Muscle of back (tissue), 11 donors: ENCODE results near the gene CABCOCO1. TPM values are rescaled to one million over a fixed set of nuclear protein-coding genes. Genes with fewer than 3 reads are reported as not detected.
"Not testable (repeated sequence)": the region's sequence is repeated elsewhere in the genome, so short reads cannot be mapped to it uniquely, and the experiment has no call there.

Experiments
- DNase-seq, 3 donors: peaks; one replicate each; pipeline versions ENCODE4 v3.0.0 to v3.0.0-alpha.2; 2013
- polyA plus RNA-seq, 10 donors: library from polyadenylated mRNA; unstranded; fragments of 120-200 nt; gene quantifications; one replicate each; pipeline ENCODE4 v1.2.1, GENCODE V29; 2013; ENCODE audit not compliant: insufficient read length in 10 of 10

Gene CABCOCO1
- polyA plus RNA-seq, 10 donors: 0.20 to 1.5 (median 0.50) TPM; not detected in 2

DNA sequence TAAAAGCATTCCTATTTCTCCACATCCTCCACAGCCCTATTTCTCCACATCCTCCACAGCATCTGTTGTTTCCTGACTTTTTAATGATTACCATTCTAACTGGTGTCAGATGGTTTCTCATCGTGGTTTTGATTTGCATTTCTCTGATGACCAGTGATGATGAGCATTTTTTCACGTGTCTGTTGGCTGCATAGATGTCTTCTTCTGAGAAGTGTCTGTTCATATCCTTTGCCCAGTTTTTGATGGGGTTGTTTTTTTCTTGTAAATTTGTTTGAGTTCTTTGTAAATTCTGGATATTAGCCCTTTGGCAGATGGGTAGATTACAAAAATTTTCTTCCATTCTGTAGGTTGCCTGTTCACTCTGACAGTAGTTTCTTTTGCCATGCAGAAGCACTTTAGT, 49.4 kb downstream of the CABCOCO1 start:
- DNase-seq: not testable (repeated sequence)

DNA sequence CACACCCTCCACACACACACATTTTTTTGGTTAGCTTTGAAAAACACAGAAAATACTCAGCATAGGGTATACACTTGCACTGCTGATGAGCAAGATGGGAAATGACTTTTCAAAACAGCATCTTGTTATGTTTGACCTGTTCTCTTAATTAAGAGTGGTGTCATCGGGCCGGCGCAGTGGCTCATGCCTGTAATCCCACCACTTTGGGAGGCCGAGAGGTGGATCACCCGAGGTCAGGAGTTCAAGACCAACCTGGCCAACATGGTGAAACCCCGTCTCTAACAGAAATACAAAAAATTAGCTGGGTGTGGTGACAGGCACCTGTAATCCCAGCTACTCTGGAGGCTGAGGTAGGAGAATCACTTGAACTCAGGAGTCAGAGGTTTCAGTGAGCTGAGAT, 56.7 kb downstream of the CABCOCO1 start:
- DNase-seq: not testable (repeated sequence)

DNA sequence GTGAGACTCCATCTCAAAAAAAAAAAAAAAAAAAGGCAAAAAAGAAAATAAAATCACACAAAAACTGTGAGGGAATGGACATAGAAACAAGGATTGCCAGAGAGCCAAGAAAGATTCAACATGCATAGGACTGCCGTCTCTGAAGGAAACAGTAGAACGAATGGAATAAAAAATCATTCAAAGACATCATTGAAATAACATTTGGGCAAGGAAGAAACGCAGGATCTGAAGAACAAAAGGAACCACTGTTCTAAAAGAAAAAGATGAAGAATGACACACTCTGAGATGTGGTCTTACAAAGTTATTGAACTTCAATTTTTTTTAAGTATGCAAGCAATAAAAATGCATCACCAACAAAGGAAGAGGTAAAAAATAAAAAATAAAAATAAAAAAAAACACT, 57.2 kb downstream of the CABCOCO1 start:
- DNase-seq: no peak

DNA sequence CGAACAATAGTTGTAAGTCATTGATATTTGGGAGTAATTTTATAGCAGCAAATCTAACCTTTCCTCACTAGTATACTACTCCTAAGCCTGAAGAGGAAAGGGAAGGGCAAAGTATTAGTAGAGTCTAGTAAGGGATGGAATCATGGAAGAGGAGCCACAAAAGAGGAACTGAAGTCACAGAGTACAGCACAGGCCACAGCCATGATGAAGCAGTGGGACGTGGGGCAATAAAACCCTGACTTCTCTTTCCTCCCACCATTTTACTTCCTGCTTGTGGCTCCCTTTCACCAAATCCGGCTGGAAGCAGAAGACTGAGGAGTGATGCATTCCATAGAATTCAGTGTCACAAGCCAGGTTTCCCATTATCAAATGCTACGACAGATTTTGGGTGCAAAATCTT, 58.7 kb downstream of the CABCOCO1 start:
- DNase-seq: no peak

DNA sequence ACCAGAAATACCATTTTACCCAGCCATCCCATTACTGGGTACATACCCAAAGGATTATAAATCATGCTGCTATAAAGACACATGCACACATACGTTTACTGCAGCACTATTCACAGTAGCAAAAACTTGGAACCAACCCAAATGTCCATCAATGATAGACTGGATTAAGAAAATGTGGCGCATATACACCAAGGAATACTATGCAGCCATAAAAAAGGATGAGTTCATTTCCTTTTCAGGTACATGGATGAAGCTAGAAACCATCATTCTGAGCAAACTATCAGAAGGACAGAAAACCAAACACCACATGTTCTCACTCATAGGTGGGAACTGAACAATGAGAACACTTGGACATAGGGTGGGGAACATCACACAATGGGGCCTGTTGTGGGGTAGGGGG, 62.5 kb downstream of the CABCOCO1 start:
- not testable (repeated sequence) for DNase-seq

DNA sequence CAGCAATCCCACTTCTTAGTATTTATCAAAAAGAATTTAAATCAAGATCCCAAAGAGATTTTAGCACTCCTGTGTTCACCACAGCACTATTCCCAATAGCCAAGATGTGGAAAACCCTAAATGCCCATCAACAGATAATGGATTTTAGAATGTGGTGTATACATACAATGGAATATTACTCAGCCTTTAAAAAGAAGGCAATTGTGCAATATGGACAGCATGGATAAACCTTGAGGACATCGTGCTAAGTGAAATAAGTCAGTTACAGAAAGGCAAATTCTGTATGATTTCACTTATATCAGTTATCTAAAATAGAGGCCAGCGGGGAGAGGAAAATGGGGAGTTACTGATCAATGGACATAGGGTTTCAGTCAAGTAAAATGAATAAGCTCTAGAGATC, 66.9 kb downstream of the CABCOCO1 start:
- no peak for DNase-seq

DNA sequence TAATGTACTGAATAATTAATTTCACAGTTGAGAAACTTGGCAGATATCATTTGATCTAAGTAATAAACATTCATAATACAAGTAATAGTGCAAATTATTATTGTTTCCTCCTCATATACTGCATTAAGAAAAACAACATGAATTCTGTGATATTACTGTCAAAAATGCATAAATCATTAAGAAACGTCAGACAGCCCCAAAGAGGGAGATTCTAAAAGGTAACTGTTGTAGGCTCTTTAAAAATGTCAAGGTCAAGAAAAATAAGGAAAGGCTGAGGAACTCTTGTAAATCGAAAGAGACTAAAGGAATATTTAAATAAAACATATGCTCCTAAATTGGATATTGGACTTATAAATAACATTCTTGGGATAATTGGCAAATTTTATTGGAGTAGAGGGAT, 67.9 kb downstream of the CABCOCO1 start:
- DNase-seq: no peak

DNA sequence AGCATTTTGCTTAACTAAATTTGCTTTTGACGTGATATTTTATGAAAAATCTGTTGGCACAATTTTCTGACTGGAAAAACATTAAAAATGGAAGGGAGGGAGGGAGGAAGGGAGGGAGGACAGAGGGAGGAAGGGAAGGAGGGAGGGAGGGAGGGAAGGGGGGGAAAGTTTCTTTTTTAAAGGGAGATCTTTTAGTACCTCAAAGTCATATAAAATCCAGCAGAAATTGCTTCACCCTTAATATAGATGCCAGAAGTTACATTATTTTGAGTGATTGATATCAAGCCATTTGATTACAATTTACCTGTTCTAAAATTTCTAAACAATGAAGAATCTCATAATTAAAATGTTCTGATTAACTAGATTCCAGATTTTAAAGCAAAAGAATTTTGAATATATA, 68.9 kb downstream of the CABCOCO1 start:
- no peak for DNase-seq

DNA sequence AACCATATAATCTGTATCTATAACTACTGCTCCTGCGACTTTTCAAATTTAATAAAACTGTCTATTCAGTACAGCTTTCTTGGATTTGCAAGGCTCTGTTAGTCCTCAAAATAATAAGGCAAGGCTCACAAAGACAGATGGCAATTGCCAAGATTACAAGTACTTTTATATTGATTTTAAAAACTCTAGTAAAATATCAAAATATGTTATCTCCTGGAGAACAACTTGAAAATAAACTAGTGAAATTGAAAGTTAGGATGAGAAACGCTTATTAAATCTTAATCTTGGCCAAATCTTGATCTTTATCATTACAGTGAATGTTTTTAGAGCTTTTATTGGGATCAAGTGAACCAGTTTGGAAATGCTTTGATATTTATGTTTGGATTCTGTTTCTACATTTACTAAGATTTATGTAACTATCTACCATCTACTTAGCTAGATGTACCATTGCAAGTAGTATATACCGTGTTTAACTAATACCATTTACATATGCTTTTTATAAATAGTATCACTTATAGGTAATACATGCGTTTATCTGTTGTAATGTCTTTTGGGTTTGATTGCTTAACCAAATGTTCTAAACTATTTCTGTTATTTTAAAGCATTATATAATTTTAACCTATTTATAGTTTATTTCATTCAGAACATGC, 70.0 kb downstream of the CABCOCO1 start:
- no peak for DNase-seq

DNA sequence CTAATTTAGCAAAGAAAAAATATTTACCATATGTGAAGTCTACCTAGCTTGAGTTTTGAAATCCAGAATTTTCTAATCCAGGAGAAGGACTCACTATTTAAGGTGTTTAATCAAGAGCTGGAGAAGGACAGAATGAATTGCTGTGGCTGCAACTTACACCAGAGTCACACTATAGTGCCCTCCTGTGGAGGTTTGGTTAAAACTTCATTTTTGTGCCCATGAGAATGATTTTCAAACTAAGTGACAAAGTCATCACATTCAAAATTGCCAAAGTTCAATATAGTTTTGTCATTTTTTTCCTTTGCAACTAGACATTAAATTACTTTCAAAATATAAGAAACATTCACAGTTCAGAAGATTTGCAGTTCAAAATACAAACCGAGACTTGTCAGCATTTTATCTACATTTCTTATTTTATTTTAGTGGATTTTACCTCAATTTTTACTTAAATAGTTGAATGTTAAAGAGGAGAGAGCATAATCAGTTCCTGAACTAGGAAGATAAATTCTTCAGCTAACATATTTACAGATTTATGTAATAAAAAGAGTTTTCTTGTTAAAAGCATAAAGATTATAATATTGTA, 70.7 kb downstream of the CABCOCO1 start:
- DNase-seq: peak; percentile 41 to 74 (median 51)

DNA sequence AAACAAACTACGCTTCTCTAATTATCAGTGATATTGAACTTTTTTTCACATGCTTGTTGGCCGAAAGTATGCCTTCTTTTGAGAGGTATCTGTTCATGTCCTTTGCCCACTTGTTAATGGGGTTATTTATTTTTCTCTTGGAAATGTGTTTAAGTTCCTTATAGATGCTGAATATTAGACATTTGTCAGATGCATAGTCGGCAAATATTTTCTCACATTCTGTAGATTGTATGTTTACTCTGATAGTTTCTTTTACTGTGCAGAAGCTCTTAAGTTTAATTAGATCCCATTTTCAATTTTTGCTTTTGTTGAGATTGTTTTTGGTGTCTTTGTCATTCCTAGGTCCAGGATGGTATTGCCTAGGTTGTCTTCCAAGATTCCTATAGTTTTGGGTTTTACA, 73.2 kb downstream of the CABCOCO1 start:
- no peak for DNase-seq

DNA sequence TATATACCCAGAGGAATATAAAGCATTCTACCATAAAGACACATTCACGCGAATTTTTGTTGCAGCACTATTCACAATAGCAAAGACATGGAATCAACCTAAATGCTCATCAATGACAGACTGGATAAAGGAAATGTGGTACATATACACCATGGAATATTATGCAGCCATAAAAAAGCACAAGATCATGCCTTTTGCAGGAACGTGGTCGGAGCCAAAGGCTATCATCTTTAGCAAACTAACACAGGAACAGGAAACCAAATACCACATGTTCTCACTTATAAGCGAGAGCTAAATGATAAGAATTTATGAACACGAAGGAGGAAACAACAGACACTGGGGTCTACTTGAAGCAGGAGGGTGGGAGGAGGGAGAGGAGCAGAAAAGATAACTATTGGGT, 74.7 kb downstream of the CABCOCO1 start:
- not testable (repeated sequence) for DNase-seq

DNA sequence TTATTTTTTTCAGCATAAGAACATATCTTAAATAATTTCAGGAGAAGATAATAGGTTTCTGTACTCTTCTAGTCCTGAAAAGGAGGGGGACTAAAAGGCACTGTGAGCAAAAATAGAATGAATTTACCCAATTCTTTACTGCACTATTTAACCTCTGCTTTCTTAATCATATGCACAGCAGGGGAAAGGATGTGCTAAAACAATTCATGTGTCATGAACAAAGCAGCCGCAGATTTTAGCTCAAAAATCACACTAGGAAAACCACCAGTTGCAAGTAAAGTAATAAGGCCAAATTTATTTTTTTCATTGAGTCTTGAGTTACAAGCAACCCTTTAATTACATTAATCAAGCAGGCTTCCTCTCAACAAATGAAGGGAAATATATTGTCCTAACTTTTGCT, 80.1 kb downstream of the CABCOCO1 start:
- peak in 2 of 3 donors; percentile 19 to 43 for DNase-seq

DNA sequence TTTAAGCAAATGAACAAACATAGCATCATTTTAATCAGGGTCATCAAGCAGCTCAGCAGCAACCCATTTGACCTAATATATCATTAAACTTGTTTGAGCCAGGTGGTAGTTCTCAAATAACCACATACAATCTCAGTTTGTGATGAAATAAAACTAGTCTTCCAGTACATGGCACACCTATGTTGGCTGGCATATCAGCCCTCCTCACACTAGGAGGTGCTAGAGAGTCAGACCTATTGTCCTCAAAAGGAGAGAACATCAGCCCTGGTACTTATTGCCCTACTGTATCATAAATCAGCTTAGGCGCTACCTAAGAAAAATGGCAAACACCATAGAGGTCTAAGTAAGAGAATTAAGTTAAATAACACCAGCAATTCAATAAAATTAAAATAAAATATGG, 81.7 kb downstream of the CABCOCO1 start:
- DNase-seq: no peak

DNA sequence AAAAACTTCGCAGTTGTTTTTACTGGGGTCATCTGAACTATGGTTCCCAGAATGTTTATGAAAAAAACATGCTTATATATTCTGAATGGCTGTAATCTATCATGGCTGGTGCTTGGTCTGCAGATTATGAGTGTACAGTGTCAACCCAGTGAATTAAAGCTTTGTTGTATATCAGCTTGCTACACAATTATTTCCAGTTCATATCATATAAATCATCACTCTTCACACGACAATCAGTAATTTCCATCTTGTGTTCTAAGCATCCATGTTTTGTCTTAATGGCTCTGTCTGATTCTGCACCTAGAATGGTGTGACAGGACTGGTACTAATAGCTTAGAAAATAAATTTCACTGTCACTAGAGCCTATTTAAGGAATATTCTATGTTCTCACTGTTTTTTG, 83.6 kb downstream of the CABCOCO1 start:
- DNase-seq: no peak

DNA sequence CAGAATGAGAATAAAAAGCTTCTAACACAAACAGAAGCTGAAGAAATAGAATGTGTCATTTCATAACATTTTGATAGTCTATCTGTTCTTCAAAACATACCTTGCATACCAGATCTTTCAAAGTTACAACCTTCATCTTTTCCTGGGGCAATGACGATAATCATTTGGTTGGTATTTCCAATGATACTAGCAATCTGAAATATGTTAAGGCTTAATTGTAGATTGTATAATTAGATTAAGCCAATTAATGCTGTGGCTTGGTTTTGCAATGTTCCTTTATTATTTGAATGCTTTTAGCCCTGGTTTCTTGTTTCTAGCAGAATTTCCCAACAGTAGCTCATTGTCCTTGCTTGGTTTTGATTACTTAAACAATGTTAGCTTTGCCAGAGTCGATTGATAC, 84.6 kb downstream of the CABCOCO1 start:
- no peak for DNase-seq

DNA sequence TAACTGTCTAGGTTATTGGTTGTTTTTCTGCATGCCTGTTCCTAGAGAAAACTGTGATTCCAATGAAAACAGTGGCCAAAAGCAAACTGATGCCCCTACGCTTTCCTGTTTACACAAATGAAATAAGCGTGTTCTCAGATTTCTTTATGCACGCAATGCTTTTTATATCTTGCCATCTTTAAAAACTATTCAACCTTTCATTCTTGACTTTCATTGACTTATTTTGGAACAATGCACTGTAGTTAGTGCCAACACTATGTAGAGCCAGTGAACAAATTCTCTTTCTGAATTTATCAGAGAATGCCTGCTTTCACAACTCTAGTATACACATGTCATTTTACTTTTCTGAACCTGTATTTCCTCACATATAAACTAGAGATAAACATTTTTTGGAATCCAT, 86.6 kb downstream of the CABCOCO1 start:
- DNase-seq: no peak

DNA sequence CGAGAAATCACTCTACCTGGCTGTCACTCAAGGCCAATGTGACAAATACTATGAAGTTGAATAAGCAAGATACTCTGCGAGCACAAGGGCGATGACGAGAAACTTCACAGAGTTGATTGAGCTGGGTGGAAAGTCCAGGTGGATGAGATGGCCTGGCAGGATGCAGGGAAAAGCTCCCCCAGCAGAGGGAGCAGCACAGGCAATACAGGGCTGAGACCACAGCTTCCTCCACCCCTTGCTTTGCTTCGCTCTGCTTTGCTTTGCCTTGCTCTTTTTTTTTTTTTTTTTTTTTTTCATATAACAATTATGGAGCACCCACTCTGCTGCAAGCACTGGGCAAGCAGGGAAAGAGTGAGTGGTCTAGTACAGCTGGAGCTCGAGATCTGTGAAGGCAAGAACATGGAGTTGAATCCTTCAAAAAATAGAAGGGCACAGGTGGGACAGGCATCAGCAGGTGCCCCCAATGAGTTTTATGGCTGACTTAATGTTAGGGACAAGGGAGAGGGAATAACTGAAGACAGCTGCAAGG, 88.3 kb downstream of the CABCOCO1 start:
- no peak for DNase-seq

DNA sequence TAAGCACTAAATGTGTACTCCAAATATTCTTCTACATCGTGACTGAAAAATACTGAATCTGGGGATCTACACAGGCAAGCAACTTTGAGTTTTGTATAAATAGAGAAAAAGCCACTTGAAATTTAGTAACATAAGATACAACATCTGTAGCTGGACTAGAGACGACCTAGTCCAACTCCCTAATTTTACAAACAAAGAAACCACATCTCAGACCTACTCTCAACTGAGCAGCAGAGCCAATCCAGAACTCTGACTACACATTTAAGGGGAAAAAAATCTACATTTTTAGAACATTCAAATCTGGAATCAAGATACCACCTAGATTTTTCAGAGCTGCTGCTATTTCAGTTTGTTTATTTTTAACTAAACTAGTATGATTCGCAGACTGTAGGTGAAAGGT, 88.9 kb downstream of the CABCOCO1 start:
- DNase-seq: no peak

DNA sequence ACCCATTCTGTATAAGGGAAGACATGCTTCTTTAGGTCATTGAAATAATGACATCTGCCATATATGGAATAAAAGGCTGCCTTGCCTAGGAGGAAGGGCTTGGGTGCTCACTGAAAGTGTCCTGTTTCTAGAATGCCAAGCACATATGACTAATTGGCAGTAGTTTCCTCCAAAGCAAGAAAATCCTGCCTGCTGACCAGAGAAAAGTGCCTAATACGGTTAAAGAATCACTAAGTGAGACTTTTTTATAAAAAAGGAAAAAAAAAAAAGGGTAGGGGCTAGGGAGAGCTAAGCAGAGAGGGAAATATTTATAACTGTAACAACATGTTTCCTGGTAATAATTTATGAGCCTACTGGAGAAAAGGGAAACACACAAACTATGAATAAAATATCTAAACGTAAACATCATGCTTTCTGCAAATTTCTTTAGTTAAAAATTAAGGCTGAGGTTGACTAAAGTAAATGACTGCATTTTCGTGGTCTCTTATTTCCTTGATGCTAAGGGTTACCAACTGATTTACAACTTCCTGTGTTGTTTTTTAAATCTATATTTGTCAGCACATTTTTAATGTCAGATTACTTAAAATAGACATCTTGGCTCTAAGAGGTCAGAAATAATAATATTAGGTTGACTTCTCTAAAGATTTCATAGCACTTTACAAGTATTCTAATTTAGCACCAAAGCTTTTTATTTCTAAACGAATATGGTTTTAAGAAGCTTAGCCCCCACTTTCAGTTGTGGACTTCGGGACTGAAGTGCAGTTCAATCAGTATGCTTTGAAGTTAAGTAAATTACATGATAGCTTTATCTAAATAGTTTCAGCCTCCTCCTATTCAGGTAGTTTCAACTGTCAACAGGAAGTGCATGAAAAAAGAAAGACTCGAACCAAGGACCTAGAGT, 89.6 kb downstream of the CABCOCO1 start:
- DNase-seq: no peak

DNA sequence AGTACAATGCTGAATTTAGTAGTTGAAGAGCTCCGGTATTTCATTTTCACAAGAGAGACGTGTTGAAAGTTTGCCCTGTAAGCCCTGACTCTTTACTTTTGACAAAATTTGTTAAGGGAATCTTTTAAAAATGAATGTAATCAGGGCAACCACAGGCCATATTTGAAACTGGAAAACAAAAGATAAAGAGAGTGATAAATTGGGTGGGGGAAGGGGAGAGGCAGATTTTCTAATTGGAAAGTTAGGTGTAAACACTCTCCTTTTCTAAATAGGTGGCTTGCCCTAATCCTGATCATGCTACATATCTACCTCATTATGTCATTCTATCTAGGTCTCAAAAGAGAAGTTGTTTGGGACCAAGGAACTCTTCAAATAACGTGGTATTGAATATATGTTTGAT, 90.7 kb downstream of the CABCOCO1 start:
- DNase-seq: no peak
